DND-41 (cell line): ENCODE results near the gene DACT1.

Experiments used
- ATAC-seq: fragments of 200-7000 bp; cut with Tn5 transposase; 3 replicates; pipeline ENCODE4 v1.9.1; 2021; ENCODE audit warnings: low read depth; ENCODE audit not compliant: insufficient read depth
- DNase-seq: peaks from one replicate; pipeline ENCODE4 v3.0.0-alpha.2; 2020
- H2AFZ ChIP-seq: 2 replicates; pipeline ENCODE4 v1.6.0; 2012; ENCODE audit warnings: low read depth, low read length
- H3K27ac ChIP-seq: 2 replicates; pipeline ENCODE4 v1.5.1; 2012; ENCODE audit warnings: low read length, inconsistent platforms
- H3K27me3 ChIP-seq: fragments of 200-600 bp; sonication (generic); 2 replicates; pipeline ENCODE4 v1.6.0; 2012; ENCODE audit warnings: low read length, mild to moderate bottlenecking, inconsistent platforms; ENCODE audit not compliant: insufficient read depth, poor library complexity
- H3K36me3 ChIP-seq: 2 replicates; pipeline ENCODE4 v1.5.1; 2012; ENCODE audit warnings: low read length, inconsistent platforms; ENCODE audit not compliant: insufficient read depth
- H3K4me1 ChIP-seq: 2 replicates; pipeline ENCODE4 v1.5.1; 2012; ENCODE audit warnings: mild to moderate bottlenecking, low read length; ENCODE audit not compliant: insufficient read depth
- H3K4me2 ChIP-seq: 2 replicates; pipeline ENCODE4 v1.6.0; 2012; ENCODE audit warnings: mild to moderate bottlenecking, moderate library complexity, low read length, inconsistent platforms; ENCODE audit not compliant: insufficient read depth
- H3K4me3 ChIP-seq, 2 experiments: fragments of 200-600 bp in 1 of 2; shearing (Covaris generic) in 1 of 2; 2 replicates each; pipeline ENCODE4 v1.5.1; 2012 to 2016; ENCODE audit warnings: inconsistent platforms in 2 of 2, low read length in 2 of 2, mild to moderate bottlenecking in 2 of 2, low read depth in 1 of 2, moderate library complexity in 1 of 2
- H3K79me2 ChIP-seq: 2 replicates; pipeline ENCODE4 v1.6.0; 2012; ENCODE audit warnings: low read length, inconsistent platforms; ENCODE audit not compliant: insufficient read depth
- H3K9ac ChIP-seq: 2 replicates; pipeline ENCODE4 v1.6.0; 2012; ENCODE audit warnings: low read depth, mild to moderate bottlenecking, inconsistent platforms, low read length, moderate library complexity
- H3K9me3 ChIP-seq: 2 replicates; pipeline ENCODE4 v1.5.1; 2012; ENCODE audit warnings: low read length, moderate library complexity, mild to moderate bottlenecking, inconsistent platforms; ENCODE audit not compliant: insufficient read depth, severe bottlenecking
- H4K20me1 ChIP-seq: 2 replicates; pipeline ENCODE4 v1.6.0; 2012; ENCODE audit warnings: low read length; ENCODE audit not compliant: insufficient read depth
- EZH2 ChIP-seq: IDR thresholded peaks from 3 replicates; pipeline ENCODE4 v1.6.1; 2012; ENCODE audit warnings: borderline replicate concordance, low read depth, mild to moderate bottlenecking, moderate library complexity, low read length, inconsistent platforms; ENCODE audit not compliant: severe bottlenecking
- TF ChIP-seq, protein P1 (sequence below): IDR thresholded peaks from 2 replicates; pipeline ENCODE4 v1.5.1; 2012; ENCODE audit warnings: borderline replicate concordance, low read length, moderate library complexity, mild to moderate bottlenecking; ENCODE audit not compliant: poor library complexity, severe bottlenecking; ENCODE audit errors: extremely low read depth

Gene DACT1

DNA sequence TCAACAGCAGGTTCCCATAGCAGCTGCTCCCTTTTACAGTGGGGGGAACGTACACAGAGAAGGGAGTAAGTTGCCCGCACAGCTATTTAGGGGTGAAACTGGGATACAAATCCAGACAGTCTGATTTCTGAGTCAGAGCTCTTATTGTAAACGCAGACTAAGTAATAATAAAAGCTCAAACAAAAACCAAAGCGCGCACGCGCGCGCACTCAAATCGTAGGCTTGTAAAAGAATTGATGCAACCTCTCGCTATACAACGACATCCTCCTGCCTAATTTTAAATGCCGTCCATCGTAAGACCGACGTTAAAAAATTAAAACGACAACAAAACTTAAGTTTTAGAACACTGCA lies 747 bp upstream of the DACT1 start:
- H3K36me3 ChIP-seq: no peaks in the 10 kb centered on the region
- H3K9me3 ChIP-seq: no peaks in the 10 kb centered on the region
- peaks cover 2% of the 10 kb centered on the region for H3K27me3 ChIP-seq
- no peak overlapping the region for H3K4me2 ChIP-seq
- H2AFZ ChIP-seq: no peak overlapping the region
- no peaks in the 10 kb centered on the region for H4K20me1 ChIP-seq
- H3K79me2 ChIP-seq: no peaks in the 10 kb centered on the region
- H3K9ac ChIP-seq: no peak overlapping the region
- DNase-seq: no peak
- no peak overlapping the region for H3K27ac ChIP-seq
- TF ChIP-seq EZH2: no peak
- TF ChIP-seq, protein P1, sequence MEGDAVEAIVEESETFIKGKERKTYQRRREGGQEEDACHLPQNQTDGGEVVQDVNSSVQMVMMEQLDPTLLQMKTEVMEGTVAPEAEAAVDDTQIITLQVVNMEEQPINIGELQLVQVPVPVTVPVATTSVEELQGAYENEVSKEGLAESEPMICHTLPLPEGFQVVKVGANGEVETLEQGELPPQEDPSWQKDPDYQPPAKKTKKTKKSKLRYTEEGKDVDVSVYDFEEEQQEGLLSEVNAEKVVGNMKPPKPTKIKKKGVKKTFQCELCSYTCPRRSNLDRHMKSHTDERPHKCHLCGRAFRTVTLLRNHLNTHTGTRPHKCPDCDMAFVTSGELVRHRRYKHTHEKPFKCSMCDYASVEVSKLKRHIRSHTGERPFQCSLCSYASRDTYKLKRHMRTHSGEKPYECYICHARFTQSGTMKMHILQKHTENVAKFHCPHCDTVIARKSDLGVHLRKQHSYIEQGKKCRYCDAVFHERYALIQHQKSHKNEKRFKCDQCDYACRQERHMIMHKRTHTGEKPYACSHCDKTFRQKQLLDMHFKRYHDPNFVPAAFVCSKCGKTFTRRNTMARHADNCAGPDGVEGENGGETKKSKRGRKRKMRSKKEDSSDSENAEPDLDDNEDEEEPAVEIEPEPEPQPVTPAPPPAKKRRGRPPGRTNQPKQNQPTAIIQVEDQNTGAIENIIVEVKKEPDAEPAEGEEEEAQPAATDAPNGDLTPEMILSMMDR: no peak
- no peak overlapping the region for H3K4me3 ChIP-seq
- H3K4me1 ChIP-seq: no peaks in the 10 kb centered on the region
- no peak for ATAC-seq

DNA sequence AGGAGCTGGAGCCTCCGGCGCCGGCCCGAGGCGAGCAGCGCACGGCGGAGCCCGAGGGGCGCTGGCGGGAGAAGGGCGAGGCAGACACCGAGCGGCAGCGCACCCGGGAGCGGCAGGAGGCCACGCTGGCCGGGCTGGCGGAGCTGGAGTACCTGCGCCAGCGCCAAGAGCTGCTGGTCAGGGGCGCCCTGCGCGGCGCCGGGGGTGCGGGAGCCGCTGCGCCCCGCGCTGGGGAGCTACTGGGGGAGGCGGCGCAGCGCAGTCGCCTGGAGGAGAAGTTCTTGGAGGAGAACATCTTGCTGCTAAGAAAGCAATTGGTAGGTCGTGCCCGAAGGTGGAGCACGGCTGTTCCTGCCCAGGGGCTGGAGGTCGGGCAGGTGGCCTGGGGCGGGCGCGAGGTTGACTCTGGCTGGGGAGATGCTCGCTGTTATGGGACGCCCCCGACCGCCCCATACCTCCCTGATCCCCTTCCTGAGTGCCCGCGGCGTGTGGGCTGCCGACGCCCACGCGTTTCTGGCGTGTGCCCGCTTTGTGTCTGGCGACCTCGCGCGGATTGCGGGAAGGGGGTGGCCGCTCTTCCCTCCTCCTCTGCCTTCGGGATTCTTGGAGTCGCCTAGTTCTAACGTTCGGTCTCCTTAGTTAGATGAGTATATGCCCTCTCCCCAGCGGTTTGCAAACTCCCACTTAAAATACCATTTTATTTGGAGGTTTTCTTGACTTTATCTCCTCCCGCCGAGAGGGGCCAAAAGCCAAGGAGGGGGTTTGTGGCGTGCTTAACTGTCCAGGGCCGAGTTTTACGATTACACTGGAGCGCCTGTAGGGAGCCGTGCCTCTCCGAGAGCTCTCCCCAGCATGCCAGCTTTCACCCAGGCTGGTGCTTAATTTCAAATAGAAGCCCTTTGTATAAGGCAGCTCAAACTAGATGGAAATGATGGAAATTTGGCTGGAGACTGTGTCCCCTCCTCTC lies 752 bp downstream of the DACT1 start:
- no peaks in the 10 kb centered on the region for H4K20me1 ChIP-seq
- no peaks in the 10 kb centered on the region for H3K27me3 ChIP-seq
- no peaks in the 10 kb centered on the region for H3K36me3 ChIP-seq
- H3K9ac ChIP-seq: no peak overlapping the region
- TF ChIP-seq EZH2: no peak
- TF ChIP-seq, protein P1: no peak
- no peak for ATAC-seq
- DNase-seq: no peak
- H2AFZ ChIP-seq: no peak overlapping the region
- H3K4me2 ChIP-seq: no peak overlapping the region
- no peaks in the 10 kb centered on the region for H3K79me2 ChIP-seq
- no peaks in the 10 kb centered on the region for H3K9me3 ChIP-seq
- no peaks in the 10 kb centered on the region for H3K4me1 ChIP-seq
- no peak overlapping the region for H3K4me3 ChIP-seq
- H3K27ac ChIP-seq: no peak overlapping the region

DNA sequence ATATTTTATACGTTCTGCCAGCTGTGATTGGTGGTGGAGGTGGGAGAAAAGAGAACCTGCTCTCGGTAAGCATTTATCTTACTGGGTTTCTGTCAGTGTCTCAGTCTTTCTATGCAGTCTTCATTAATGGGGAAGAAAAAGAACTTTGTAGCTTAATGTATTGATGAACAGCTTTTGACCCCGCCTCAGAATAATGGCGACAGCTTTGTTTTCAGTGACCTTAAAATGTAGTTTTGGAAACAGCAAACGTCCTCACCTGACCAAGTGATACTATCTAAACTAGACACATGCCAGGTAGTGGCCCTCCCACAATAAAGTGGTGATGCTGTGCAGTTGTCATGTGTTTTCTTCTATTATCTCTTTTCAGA lies 1.4 kb downstream of the DACT1 start:
- Histone ChIP-seq H3K36me3 (no peaks in the 10 kb centered on the region), H3K9me3 (no peaks in the 10 kb centered on the region), H3K79me2 (no peaks in the 10 kb centered on the region), H3K4me3 (no peak overlapping the region), H3K4me2 (no peak overlapping the region), H3K4me1 (no peaks in the 10 kb centered on the region), H4K20me1 (no peaks in the 10 kb centered on the region), H3K9ac (no peak overlapping the region), H2AFZ (no peak overlapping the region), H3K27me3 (no peaks in the 10 kb centered on the region), H3K27ac (no peak overlapping the region)
- DNase-seq: no peak
- ATAC-seq: no peak
- no peak for TF ChIP-seq EZH2
- TF ChIP-seq, protein P1: no peak
